Dermis microvascular lymphatic vessel endothelial cell (primary cell): ENCODE data around the gene IGSF21. TPM values are rescaled to one million over a fixed set of nuclear protein-coding genes. Genes with fewer than 3 reads are reported as not detected.
A peak's percentile ranks its signal among the peaks of the same experiment; 100 is the strongest.

ENCODE experiments used
- DNase-seq, 2 donors: peaks; one replicate each; pipeline versions ENCODE4 v3.0.0 to v3.0.0-alpha.2; 2010; ENCODE audit warnings: low read depth in 2 of 2
- total RNA-seq: library from RNA; depleted of rRNA; stranded (reverse); fragments of >200 nt; gene quantifications from 2 replicates; pipeline ENCODE4 v1.2.1, GENCODE V29; 2014

The IGSF21 gene
- total RNA-seq, 1 donor from 2014 or later = not detected

DNA sequence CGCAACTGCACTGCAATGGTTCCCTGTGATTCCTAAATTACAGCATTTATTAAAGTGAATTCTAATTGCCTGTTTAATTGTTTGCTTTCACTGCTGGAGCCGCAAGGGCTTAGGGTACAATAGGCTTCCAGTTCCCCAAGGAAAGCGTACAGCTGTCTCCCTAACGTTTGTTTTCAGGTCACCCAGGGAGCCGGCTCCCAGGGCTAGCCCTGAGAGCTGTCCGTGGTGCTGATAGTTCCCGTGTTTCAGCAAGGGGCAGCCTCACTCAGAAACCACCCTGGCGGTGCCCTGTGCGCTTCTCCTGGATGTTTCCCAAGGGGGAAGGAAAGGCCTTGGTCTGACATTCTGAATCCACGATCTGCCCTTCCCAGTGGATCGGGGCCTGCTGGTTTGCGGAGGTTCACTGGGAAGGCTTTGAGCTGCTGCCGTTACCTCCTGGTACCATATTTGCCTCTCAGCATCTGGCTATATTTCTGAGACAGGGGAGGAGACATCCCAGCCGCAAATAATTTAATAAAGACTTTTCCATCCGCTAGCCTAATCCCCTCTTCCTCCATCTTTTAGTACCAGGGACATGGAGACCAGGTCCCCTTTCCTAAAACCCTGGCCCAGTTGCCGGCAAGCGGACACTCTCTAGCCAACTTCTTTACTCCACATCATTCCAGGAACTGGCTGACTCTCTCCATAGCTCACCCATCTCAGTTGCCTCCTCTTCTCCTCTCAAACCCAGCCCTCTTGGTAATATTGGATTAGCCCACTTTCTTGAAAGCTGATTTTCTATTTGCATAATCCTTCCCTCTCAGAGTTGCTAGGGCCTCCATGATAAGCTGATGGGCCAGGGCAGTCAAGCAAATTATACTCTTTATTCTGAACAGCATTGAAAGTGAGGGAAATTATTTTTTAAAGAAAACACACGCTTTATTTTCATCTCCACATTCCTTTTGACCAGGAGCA, 149.0 kb downstream of the IGSF21 start:
- DNase-seq = peak in 1 of 2 donors; percentile 7

DNA sequence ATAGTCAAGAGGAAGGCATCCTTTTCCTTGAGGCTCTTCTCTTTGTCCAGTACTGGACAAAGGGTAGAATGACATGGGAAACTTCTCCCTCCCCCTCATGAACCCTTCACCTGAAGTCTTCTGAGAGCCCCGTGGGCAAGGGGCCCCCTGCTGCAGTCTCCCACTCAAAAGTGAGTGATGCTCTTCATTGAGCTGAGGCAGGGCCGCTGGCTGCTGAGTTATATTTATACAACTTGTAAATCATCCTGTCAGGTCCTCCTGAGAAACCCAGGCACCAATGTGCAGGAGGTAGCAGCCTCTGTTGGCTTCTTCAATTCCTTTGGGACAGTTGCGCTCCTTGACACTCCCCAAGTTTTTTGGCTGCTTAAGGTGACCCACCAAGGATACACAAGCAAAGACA, 150.2 kb downstream of the IGSF21 start:
- DNase-seq = no peak

DNA sequence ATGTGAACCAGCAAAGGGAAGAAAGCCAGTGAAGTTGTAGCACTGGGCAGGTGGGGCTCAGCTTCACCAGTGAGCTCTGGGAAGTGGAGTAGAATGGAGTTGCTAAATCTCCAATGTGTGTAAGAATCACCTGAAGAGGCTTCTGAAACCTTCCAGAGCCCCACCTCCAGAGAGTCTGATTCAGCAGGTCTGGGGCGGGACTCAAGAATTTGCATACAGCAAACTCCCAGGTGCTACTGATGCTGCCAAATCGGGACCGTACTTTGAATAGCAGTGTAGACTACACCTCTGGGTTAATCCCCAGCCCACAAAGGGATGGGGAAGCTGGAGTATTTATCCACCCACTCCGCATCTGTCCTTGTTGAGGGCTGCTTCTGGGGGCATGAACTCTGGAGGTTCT, 154.3 kb downstream of the IGSF21 start:
- DNase-seq = no peak

DNA sequence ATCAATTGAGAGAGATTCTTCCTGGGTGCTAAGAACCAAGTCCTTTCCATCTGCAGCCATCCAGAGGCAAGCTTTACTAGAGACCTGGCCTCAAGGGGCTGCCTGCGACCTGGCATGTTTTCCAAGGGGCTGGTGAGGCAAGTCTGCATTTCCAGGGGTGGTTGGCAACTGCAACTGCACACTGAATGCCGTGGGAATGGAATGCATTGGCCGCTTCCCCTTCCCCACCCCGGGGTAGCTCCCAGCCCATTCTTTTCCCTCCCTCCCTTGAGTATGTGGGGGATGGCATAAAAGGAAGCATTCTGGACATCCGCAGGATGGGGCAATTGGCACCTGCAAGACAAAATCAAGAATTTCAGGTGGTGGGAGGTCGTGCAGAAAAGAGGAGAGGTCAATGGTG, 155.1 kb downstream of the IGSF21 start:
- DNase-seq = no peak

DNA sequence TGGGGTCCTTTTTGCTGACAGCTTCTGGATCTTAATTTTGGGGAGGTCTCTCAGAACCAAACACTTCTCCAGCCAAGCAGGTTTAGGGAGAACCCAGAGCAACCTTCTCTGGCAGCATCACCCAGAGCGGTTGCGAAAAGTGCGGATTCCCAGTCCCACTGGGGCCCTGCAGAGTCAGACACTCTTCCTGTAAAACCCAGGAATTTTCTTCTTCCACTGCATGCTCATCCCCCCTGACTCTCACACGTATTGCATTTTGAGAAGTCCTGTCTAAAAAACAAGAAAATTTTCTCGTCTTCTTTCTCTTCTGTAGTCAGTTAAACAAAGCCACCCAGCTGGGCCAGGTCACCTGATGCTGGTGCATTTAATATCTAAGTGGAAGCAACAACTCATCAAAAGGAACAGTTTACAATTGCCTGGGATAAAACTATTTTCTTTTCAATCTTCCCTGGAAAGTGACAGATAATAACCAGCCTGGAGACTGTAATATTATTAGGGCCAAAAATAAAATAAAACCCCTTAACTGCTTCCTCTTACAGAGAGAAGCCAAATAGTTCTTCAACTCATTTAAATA, 156.0 kb downstream of the IGSF21 start:
- no peak for DNase-seq

DNA sequence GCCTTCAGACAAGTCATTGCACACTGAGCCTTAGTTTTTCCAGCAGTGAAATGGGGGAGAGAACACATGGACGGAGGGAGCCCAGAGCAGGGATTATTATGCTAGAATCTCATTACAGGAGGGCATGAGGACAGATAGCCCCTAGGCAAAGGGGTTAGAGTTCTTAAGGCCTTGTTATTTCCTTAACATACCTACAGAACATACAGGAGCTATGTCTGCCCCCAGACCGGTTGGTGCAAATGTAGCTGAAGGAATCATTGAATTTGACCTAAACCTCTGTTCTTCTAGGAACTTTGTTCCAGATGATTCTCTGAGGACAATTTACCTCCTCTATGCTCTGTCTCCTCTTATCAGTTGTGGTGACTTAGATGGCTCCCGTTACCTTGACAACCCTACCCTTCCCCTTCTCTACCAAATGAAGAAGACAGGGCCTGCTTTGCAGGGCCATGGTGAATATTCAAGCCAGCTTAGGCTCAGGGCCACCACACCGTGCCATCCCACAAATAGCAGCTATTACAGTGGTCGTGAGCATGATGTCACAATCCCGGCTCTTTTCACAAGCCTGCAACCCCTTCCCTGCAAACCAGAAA, 156.9 kb downstream of the IGSF21 start:
- no peak for DNase-seq

DNA sequence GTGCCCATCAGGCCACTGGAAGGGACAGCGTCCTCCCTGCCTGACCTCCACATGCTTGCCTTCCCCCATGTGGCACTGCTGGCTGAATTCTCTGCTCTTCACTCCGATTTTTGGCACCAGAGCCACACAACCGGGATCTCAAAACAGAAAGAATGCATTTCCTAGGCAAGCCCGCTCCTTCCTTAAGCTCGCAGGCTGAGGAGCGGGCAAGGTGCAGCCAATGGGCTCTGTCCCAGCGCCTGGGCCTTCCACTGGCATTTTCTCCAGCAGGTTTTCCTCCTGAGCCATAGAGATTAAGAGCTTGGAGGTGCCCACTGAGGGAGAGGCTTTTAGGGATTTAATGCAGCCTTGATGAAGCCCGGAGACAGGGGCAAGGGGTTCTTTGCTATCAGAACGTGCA, 158.0 kb downstream of the IGSF21 start:
- DNase-seq = no peak

DNA sequence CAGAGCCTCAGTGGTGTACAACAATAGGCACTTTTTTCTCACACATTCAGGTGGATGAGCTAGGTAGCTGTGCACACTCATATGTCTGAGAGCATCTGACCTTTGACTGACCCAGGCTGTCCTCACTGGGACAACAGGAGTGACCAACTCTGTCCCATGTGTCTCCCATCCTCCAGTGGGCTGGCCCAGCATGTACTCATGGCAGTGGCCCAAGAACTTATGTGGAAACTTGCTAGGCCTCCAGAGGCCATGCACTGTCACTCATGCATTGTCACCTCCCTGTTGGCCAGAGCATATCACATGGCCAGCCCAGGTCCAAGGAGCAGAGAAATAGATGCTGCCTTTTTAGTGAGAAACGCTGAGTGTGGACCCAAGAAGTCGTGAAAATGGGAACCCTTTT, 158.8 kb downstream of the IGSF21 start:
- DNase-seq = no peak

DNA sequence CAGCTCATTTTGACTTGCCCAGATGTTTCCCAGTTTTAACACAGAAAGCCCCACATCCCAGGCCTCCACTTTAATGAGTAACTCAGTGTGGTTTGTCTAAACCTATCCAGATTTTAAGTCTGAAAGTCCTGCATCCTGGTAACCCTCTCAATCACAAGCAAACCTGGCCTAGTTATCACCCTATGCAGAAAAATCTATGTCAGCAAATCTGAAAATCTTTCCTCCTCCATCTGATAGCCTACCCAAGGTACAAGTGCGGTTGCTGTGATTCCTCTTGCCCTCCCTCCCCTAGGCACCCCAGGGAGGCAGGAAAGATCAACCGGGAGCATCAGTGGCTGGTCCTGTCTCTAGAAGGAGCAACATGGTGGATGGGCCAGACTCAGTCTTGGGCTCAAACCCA, 163.7 kb downstream of the IGSF21 start:
- no peak for DNase-seq

DNA sequence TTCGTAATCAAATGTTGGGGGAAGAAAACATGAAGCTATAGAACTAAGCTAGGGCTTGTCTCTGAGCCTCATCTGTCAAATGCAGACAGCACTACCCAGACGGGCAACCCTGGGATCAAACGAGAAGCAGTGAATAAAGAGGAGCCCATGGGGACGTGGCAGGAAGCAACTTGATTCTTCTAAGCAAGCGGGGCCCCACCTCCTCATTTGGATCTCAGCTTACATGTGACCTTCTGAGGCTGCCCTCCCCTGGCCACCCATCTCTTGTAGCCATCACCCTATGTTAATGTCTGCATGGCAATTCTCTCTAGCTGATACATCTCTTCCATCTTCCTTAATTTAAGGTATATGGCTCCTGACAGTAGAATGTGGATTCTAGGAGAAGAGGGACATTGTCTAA, 171.3 kb downstream of the IGSF21 start:
- DNase-seq = no peak

DNA sequence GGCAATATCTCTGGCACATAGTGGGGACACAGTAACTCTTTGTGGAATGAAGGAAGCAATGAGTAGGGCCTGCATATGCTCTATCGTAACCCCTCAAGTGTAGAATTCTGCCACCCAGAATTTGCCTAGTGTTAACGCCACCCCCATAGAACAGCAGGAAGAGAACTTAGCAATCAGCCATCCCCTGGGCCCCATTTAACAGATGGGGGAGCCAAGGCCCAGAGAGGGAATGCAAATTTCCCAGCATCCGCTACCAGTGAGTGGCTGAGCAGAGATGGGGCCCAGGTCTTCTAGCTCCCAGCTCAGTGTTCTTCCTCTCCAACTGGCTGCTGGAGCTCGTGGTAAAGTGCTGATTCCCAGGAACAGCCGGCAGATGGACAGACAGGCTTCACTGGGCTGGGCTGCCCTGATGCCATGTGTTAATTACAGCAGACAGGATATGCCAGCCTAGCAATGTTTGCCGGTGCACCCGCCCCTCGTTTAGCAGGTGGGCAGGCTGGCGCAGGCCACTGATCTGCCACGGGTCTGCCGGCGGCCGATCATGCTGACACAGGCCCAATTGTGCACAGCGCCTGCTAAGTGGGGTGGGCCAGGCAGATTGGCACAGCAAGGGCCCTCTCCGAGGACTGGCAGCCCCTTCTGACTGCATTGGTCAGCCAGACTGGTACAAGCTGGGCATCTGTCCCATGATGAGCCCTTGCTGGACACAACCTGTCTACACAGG, 171.9 kb downstream of the IGSF21 start:
- no peak for DNase-seq

DNA sequence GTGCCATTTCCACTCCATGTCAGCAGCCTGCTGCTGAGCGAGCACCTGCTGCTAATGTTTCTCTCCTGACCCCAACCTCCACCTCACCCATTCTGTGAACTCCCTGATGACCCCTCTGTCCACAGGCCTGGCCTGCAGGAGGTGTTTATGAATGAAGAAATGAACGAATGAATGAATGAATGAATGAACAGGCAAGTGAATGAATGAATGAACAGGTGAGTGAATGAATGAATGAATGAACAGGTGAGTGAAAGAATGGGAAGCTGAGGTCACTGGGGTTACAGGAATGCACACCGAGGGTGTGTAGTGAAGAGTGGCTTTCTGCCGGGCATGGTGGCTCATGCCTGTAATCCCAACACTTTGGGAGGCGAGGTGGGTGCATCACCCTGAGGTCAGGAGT, 173.4 kb downstream of the IGSF21 start:
- DNase-seq = no peak

DNA sequence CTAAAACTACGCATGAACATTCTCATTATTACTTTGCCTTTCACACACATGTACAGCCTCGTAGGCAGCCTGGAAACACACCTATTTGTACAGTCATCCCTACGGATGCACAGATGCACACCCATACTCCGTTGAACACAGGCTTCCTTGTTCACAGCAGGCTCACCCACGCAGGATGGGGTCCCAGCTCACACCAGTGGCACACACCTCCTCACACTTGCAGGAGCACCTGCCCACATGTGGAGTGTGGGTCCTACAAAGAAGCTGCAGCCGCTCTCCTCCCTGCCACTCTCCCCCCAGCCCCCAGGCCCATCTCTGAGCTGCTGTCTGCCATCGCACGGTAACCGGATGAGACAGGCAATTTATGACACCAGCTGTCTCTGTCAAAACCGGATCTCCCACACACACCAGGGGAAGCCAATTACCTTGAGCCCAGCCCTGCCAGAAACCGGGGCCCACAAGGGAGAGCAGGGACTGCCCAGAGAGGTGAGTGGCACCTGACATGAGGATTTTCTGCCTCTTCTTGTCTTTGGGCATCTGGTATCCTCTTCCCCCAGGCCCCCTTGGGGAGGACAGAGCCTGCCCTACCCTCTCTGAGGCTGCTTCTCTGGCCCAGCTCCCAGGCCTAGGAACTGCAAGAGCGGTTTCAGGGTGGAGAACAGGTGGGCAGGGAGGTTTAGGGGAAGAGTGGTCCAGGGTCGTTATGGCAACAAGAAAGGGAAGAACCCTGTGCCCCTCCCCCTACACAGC, 175.4 kb downstream of the IGSF21 start:
- no peak for DNase-seq

DNA sequence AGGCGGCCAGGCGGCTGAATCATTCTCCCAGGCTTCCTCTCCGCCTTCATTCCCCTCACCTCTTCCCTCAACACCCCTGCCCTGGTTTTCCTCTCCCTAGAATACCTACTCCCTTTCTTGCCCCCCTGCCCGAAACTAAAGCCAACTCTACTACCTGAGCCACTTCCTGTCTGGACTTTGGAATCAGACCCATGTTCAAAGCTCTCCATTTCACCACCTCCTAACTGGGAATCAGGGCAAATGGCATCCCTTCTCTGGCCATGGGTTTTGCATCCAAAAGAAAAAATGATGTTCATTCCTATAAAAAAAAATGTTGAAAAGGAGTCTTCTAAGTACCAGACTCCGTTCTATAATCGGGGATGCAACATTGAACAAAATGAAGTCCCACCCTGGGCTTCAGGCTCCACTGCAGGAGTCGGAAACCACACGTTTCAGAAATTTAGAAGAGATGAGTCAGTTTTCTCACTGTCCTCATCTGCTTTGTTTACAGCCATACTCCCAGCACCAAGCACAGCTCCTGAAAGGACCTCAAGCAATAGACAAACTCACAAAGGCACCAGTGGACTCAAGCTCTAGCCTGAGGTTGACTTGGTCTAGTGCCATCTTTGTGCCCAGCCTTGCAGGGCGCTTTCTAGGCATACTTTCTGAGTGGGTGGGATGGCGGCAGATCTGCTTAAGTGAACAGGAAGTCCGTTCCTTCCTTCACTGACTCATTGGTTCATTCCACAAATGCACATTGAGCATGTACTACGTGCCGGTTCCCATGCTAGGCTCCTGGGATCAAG, 176.2 kb downstream of the IGSF21 start:
- DNase-seq = no peak

DNA sequence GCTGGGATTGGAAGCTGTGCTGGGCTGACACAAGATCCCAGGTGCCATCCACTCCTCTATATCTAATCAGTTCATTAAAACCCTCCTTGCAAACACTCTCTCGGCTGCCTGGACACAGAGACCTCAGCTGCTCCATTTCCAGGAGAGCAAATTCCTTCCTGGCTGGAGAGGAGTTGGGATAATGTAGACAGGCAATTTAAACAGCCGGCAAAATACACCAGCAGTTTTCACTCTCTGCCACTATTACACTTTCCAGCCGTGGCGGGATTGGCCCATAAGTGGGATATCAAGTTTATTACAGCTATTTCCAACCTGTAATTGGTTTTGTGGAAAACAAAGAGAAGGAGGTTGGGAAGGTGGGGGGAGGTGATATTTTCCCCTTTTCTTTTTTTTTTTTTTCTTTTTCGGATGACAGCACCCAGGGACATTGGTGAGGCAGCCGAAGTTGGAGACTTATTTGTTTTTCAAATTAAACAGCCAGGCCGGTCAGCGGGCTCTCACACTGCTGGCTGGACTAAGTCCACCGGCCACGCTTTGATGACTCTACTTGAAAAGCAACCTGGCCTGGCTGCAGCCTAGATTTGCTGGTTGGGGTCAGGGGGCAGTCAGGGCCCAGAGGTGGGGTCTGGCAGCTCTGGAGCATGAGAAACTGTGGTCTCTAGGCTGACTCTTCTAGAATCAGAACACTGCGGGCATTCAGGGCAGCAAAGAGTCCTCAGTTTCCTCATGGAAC, 177.4 kb downstream of the IGSF21 start:
- DNase-seq = no peak

DNA sequence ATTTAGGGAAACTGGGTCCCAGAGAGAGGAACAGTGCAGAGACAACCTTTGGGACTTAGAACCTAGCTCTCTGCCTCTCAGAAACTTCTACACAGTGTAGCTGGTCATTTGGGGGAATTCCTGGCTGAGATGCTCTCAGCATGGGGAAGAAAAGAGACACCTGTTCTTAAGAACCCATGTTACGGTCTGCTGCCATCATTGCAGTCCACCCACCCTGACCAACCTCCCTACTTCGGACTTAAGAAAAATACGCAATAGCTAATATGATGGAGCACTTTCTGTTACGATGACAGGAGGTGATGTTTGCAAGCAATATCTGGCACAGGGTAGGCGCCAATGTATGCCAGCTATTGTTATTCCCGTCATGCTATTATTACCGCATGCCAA, 177.9 kb downstream of the IGSF21 start:
- no peak for DNase-seq

DNA sequence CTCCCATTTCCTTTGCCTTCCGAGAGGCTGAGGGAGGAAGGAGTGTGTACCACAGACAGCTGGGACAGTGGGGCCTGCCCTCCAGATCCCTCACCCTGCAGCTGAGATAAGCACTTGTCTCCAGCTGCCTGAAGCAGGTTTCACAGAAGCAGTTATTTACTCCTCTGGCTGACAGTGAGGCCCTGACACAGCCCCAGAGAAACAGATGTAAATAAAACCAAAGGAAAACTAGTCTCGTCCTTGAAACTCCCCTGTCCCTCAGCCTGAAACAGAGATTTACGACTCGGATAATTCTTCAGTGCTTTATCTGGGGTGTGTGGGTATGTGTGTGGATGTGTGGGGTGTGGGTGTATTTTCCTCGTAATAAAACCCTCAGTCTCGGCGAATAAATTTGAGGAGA, 181.1 kb downstream of the IGSF21 start:
- no peak for DNase-seq

DNA sequence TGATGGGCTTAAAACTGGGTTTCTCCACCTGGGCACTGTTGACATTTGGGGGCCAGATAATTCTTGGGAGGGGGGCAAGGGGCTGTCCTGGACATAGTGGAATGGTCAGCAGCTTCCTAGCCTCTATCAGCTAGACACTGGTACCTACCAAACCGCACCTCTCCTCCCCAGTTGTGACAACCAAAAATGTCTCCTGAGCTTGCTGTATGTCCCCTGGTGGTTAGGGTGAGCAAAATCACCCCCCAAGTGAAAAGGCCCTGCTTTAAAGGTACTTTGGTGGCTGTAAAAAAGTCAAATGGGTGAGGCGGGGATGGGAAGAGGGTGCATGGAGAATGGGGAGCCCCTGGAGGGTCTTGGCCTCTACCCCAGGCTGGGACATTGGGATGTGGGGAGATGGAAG, 182.0 kb downstream of the IGSF21 start:
- no peak for DNase-seq

DNA sequence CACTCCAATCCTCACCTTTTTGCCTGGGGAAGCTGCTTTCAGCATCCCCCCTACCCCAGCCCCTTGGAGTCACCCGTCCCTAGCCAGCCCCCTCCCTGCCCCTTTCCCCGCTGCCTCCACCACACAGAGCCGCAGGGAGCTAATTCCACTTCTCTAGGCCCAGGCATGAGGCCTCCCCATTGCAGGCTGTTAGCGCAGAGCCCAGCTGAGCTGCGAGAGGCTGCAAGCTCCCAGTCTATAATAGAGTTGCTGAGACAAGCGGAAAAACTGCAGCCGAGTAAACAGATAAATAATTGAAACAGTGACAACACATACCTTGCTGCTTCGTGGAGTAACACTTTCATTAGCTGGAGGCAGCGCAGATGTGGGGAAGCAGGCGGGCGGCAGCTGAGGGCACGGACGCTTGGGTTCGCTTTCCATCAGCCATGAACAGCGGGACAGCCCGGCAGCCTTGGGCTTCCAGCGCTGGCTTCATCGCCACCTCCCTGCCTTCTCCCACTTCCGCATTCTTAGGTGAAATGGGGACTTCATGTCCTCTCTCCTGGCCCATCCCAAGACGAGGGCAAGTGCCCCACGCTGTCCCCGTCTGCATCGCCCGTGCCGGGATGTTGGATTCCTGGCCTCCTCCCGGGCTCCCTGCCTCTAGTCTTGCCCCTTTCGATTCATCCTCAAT, 183.3 kb downstream of the IGSF21 start:
- DNase-seq = no peak
